ENCODE data around the gene SPART.

- TF ChIP-seq CTCF (IDR thresholded peaks at IDR 0.05) (no peak), POLR2A (IDR thresholded peaks at IDR 0.05; ENCODE audit: low read depth) (no peak), EP300 (IDR thresholded peaks at IDR 0.05) (no peak)
Observed at GRCh38 chr13:36357231-36357630, 11.0 kb upstream of the SPART start.
